Fibroblast of lung (primary cell): ENCODE data around the gene KCMF1. TPM values are rescaled to one million over a fixed set of nuclear protein-coding genes. Genes with fewer than 3 reads are reported as not detected.

Experiments
- DNase-seq, 2 donors: peaks; one replicate each; pipeline versions ENCODE4 v3.0.0 to v3.0.0-alpha.2; 2010; ENCODE audit warnings: low read depth in 2 of 2
- H2AFZ ChIP-seq: 2 replicates; pipeline ENCODE4 v1.5.1; 2012; ENCODE audit warnings: low read length, control low read depth, inconsistent platforms
- H3K27ac ChIP-seq: 2 replicates; pipeline ENCODE4 v1.5.1; 2011; ENCODE audit warnings: low read length, control low read depth; ENCODE audit not compliant: insufficient read depth
- H3K27me3 ChIP-seq: 2 replicates; pipeline ENCODE4 v1.5.1; 2011; ENCODE audit warnings: mild to moderate bottlenecking, low read length; ENCODE audit not compliant: control insufficient read depth, insufficient read depth
- H3K36me3 ChIP-seq: 2 replicates; pipeline ENCODE4 v1.5.1; 2011; ENCODE audit warnings: low read length; ENCODE audit not compliant: control insufficient read depth, insufficient read depth
- H3K4me1 ChIP-seq: 2 replicates; pipeline ENCODE4 v1.5.1; 2011; ENCODE audit warnings: low read length; ENCODE audit not compliant: control insufficient read depth, insufficient read depth; ENCODE audit errors: extremely low read depth
- H3K4me2 ChIP-seq: 2 replicates; pipeline ENCODE4 v1.5.1; 2011; ENCODE audit warnings: low read length, control low read depth; ENCODE audit not compliant: insufficient read depth; ENCODE audit errors: extremely low read depth
- H3K4me3 ChIP-seq, 4 experiments: fragments of 200-600 bp in 1 of 4; sonication (generic) in 1 of 4; replicated peaks in 1 of 4; 2 replicates each; pipeline ENCODE4 v1.5.1; 2011 to 2016; ENCODE audit warnings: low read length in 4 of 4, low read depth in 3 of 4, mild to moderate bottlenecking in 3 of 4, control low read depth in 2 of 4, inconsistent platforms in 1 of 4, mixed read lengths in 1 of 4; ENCODE audit not compliant: insufficient read depth in 1 of 4; ENCODE audit errors: control extremely low read depth in 1 of 4
- H3K79me2 ChIP-seq: 2 replicates; pipeline ENCODE4 v1.5.1; 2012; ENCODE audit warnings: mild to moderate bottlenecking, low read length, inconsistent platforms; ENCODE audit not compliant: control insufficient read depth, insufficient read depth
- H3K9ac ChIP-seq: 2 replicates; pipeline ENCODE4 v1.5.1; 2011; ENCODE audit warnings: mild to moderate bottlenecking, low read length, control low read depth; ENCODE audit not compliant: insufficient read depth
- H3K9me3 ChIP-seq: 2 replicates; pipeline ENCODE4 v1.5.1; 2012; ENCODE audit warnings: low read depth, low read length; ENCODE audit not compliant: control insufficient read depth, insufficient read depth
- H4K20me1 ChIP-seq: 2 replicates; pipeline ENCODE4 v1.5.1; 2011; ENCODE audit warnings: low read length; ENCODE audit not compliant: control insufficient read depth, insufficient read depth; ENCODE audit errors: extremely low read depth
- CTCF ChIP-seq, 2 donors: IDR thresholded peaks in 1 of 2; conservative IDR thresholded peaks in 1 of 2; 1 replicate in 1 of 2; 2 replicates in 1 of 2; pipeline ENCODE4 v1.5.1; 2011 to 2012; ENCODE audit warnings: low read length in 2 of 2, control low read depth in 1 of 2, inconsistent platforms in 1 of 2, low read depth in 1 of 2, mild to moderate bottlenecking in 1 of 2
- EZH2 ChIP-seq: IDR thresholded peaks from 2 replicates; pipeline ENCODE4 v1.5.1; 2012; ENCODE audit warnings: low read length, control low read depth, mild to moderate bottlenecking; ENCODE audit errors: missing control alignments
- polyA plus RNA-seq, 2 donors: library from polyadenylated mRNA; depleted of rRNA in 1 of 2; stranded (reverse) in 1 of 2; unstranded in 1 of 2; fragments of >200 nt; gene quantifications; 2 replicates each; pipeline ENCODE4 v1.2.1, GENCODE V29; 2011 to 2012; ENCODE audit warnings: missing spikeins in 1 of 2
- total RNA-seq: library from RNA; depleted of rRNA; stranded (reverse); fragments of >200 nt; gene quantifications from 2 replicates; pipeline ENCODE4 v1.2.1, GENCODE V29; 2014

The KCMF1 gene
- total and polyA plus RNA-seq, 2 donors (not counting 1 experiment from before 2014, with no cell fraction given), result 61.8 to 120 TPM

DNA sequence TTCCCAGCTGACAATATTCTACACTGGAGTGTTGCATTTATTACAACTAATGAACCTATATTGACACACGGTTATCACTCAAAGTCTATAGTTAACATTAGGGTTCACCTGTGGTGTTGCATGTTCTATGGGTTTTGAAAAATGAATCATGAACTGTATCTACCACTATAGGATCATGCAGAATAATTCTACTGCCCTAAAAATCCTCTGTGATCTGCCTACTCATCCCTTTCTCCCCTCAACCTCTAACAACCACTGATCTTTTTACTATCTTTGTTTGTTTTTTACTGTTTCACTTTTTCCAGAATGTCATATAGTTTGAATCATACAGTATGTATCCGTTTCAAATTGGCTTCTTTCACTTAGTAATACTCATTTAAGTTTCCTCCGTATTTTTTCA lies 114.6 kb downstream of the KCMF1 start:
- no peak for DNase-seq
- Histone ChIP-seq H3K4me2 (no peak overlapping the region), H3K9ac (no peak overlapping the region), H3K9me3 (no peaks in the 10 kb centered on the region), H3K36me3 (no peaks in the 10 kb centered on the region), H3K27ac (no peak overlapping the region), H3K27me3 (peaks cover 14% of the 10 kb centered on the region), H2AFZ (no peak overlapping the region), H3K79me2 (no peaks in the 10 kb centered on the region), H3K4me3 (no peak overlapping the region), H3K4me1 (no peaks in the 10 kb centered on the region), H4K20me1 (no peaks in the 10 kb centered on the region)
- TF ChIP-seq EZH2, result no peak
- TF ChIP-seq CTCF (conservative IDR thresholded peaks at IDR 0.05 in 1 of 2, IDR thresholded peaks at IDR 0.05 in 1 of 2; ENCODE audit: low read depth in 1 of 2, low read length in 2 of 2), result no peak

DNA sequence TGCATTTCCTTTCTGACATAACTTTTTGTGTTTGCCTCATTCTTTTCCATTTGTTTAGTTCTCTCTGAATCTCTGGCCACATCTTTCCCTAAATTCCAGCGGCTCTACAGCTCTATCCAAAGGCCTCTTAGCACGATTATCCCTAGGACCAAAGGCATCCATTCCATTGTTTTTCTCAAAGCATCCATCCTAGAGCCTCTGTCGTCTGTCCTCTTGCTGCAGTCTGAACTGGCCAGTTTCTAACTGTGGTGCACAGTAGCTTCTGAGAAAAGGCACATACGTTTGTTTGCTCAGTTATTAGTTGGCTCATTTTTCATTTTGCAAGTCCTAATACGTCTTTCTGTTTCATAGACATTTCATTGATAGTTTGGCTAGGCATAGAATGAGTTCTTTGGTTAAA lies 116.6 kb downstream of the KCMF1 start:
- no peaks in the 10 kb centered on the region for H3K36me3 ChIP-seq
- no peak overlapping the region for H3K4me2 ChIP-seq
- H3K27me3 ChIP-seq, result peaks cover 7% of the 10 kb centered on the region
- TF ChIP-seq CTCF (conservative IDR thresholded peaks at IDR 0.05 in 1 of 2, IDR thresholded peaks at IDR 0.05 in 1 of 2; ENCODE audit: low read depth in 1 of 2, low read length in 2 of 2), result no peak
- TF ChIP-seq EZH2, result no peak
- H3K9me3 ChIP-seq, result no peaks in the 10 kb centered on the region
- no peak overlapping the region for H3K4me3 ChIP-seq
- H3K9ac ChIP-seq, result no peak overlapping the region
- no peak overlapping the region for H2AFZ ChIP-seq
- DNase-seq, result no peak
- no peaks in the 10 kb centered on the region for H3K4me1 ChIP-seq
- H3K79me2 ChIP-seq, result no peaks in the 10 kb centered on the region
- H4K20me1 ChIP-seq, result no peaks in the 10 kb centered on the region
- H3K27ac ChIP-seq, result no peak overlapping the region

- no peak overlapping the region for H2AFZ ChIP-seq
These were observed 118.0 kb downstream of the KCMF1 start for GRCh38 chr2:85088921-85089320.

More at GRCh38 chr2:85088921-85089320, 118.0 kb downstream of the KCMF1 start:
- no peak for TF ChIP-seq EZH2
- TF ChIP-seq CTCF (conservative IDR thresholded peaks at IDR 0.05 in 1 of 2, IDR thresholded peaks at IDR 0.05 in 1 of 2; ENCODE audit: low read depth in 1 of 2, low read length in 2 of 2), result no peak
- Histone ChIP-seq H3K36me3 (no peaks in the 10 kb centered on the region), H4K20me1 (no peaks in the 10 kb centered on the region), H3K4me2 (no peak overlapping the region), H3K79me2 (no peaks in the 10 kb centered on the region), H3K4me1 (no peaks in the 10 kb centered on the region), H3K27ac (no peak overlapping the region), H3K9me3 (no peaks in the 10 kb centered on the region), H3K4me3 (no peak overlapping the region), H3K9ac (no peak overlapping the region), H3K27me3 (peaks cover 3% of the 10 kb centered on the region)
- DNase-seq, result no peak
